Measurements from ENCODE around the gene FRMD4A.

- no peak for TF ChIP-seq CTCF (IDR thresholded peaks at IDR 0.05)
- no peak for TF ChIP-seq POLR2A (IDR thresholded peaks at IDR 0.05)
These were observed 481.9 kb downstream of the FRMD4A start for GRCh38 chr10:13848520-13849445.

Measured in heart left ventricle (tissue), 13 donors.